NCI-H1092 (cell line): ENCODE measurements around the gene HBEGF.

Experiments
- DNase-seq: peaks from one replicate; lab custom pipeline; 2025; lab: John Stamatoyannopoulos, UW

HBEGF gene

GRCh38 chr5:140346348-140347221 lies at the start of gene HBEGF:
HBEGF (minus strand) TSS chr5:140346603; CDS start chr5:140346328, 275 bp downstream.
- DNase-seq: no peak

GRCh38 chr5:140393738-140394137 lies 47.3 kb upstream of the HBEGF start:
- DNase-seq: no peak

- DNase-seq: no peak
Observed at GRCh38 chr5:140391732-140392131, 45.3 kb upstream of the HBEGF start.

GRCh38 chr5:140391312-140391711 lies 44.9 kb upstream of the HBEGF start:
- no peak for DNase-seq

- DNase-seq: no peak
Observed at GRCh38 chr5:140388052-140388451, 41.6 kb upstream of the HBEGF start.

- DNase-seq: no peak
Observed at GRCh38 chr5:140383300-140383699, 36.9 kb upstream of the HBEGF start.

GRCh38 chr5:140382866-140383265 lies 36.5 kb upstream of the HBEGF start:
- no peak for DNase-seq

GRCh38 chr5:140381972-140382371 lies 35.6 kb upstream of the HBEGF start:
- no peak for DNase-seq

- no peak for DNase-seq
Observed at GRCh38 chr5:140381351-140381750, 34.9 kb upstream of the HBEGF start.

- DNase-seq: peak; percentile 8
Observed at GRCh38 chr5:140372971-140373487, 26.6 kb upstream of the HBEGF start.

GRCh38 chr5:140371356-140372151 lies 25.2 kb upstream of the HBEGF start:
- no peak for DNase-seq

- no peak for DNase-seq
Observed at GRCh38 chr5:140367256-140368013, 21.0 kb upstream of the HBEGF start.

- DNase-seq: no peak
Observed at GRCh38 chr5:140366589-140367255, 20.3 kb upstream of the HBEGF start.

GRCh38 chr5:140365941-140366340 lies 19.5 kb upstream of the HBEGF start:
- DNase-seq: no peak

- DNase-seq: no peak
Observed at GRCh38 chr5:140365282-140365681, 18.9 kb upstream of the HBEGF start.

- DNase-seq: no peak
Observed at GRCh38 chr5:140364472-140364765, 18.0 kb upstream of the HBEGF start.

GRCh38 chr5:140363631-140364471 lies 17.4 kb upstream of the HBEGF start:
- no peak for DNase-seq

- peak; percentile 30 for DNase-seq
Observed at GRCh38 chr5:140362875-140363630, 16.6 kb upstream of the HBEGF start.

- DNase-seq: no peak
Observed at GRCh38 chr5:140362311-140362710, 15.9 kb upstream of the HBEGF start.

GRCh38 chr5:140361901-140362300 lies 15.5 kb upstream of the HBEGF start:
- DNase-seq: no peak
